Body of pancreas (tissue), 4 donors: ENCODE results near the gene GCNA. TPM values are rescaled to one million over a fixed set of nuclear protein-coding genes. Genes with fewer than 3 reads are reported as not detected.
"Not testable (repeated sequence)": the region's sequence is repeated elsewhere in the genome, so short reads cannot be mapped to it uniquely, and the experiment has no call there.

ENCODE experiments used
- ATAC-seq: fragments of 150-250 bp; one replicate; pipeline ENCODE4 v1.9.1; 2016
- DNase-seq, 4 donors: peaks; one replicate each; pipeline ENCODE4 v3.0.0-alpha.2; 2019
- H3K27ac ChIP-seq, 4 donors: fragments of 200-600 bp; sonication (generic); 1 replicate in 3 of 4; 2 replicates in 1 of 4; pipeline versions ENCODE4 v1.5.1 to v1.6.1; 2016 to 2019; ENCODE audit warnings: mild to moderate bottlenecking in 1 of 4, mixed read lengths in 1 of 4, moderate library complexity in 1 of 4
- H3K27me3 ChIP-seq, 2 donors: fragments of 200-600 bp; sonication (generic); one replicate each; pipeline ENCODE4 v1.6.0; 2016; ENCODE audit warnings: mild to moderate bottlenecking in 1 of 2
- H3K36me3 ChIP-seq, 2 donors: fragments of 200-600 bp; sonication (generic); replicated peaks in 1 of 2; 2 replicates each; pipeline ENCODE4 v1.5.1; 2016; ENCODE audit warnings: low read depth in 2 of 2; ENCODE audit not compliant: insufficient read depth in 1 of 2
- H3K4me1 ChIP-seq: fragments of 200-600 bp; sonication (generic); one replicate; pipeline ENCODE4 v1.6.0; 2016
- H3K4me3 ChIP-seq, 2 donors: fragments of 200-600 bp; sonication (generic); 1 replicate in 1 of 2; 2 replicates in 1 of 2; pipeline ENCODE4 v1.5.1; 2016 to 2019
- H3K9me3 ChIP-seq, 3 donors: fragments of 200-600 bp; sonication (generic); 1 replicate in 2 of 3; 2 replicates in 1 of 3; pipeline ENCODE4 v1.5.1; 2016
- POLR2A ChIP-seq, 3 donors: fragments of 450-650 bp; IDR thresholded peaks; one replicate each; pipeline ENCODE4 v1.6.1; 2016; ENCODE audit warnings: antibody characterized with exemption in 3 of 3, mild to moderate bottlenecking in 2 of 3
- WGBS, 2 donors: methylation state at CpG; one replicate each; pipeline ENCODE4 v1.1.5; 2017; 5-methylcytosine and 5-hydroxymethylcytosine counted together
- intact Hi-C: fragments of 100-400 bp; cut with DNase I; formaldehyde crosslinking; loops from one replicate; pipeline ENCODE4 v1.15.1; 2023
- total RNA-seq, 2 donors: library from RNA; depleted of rRNA; stranded (reverse); fragments of >200 nt; gene quantifications; one replicate each; pipeline ENCODE4 v1.1.0, GENCODE V29; 2016
- TF ChIP-seq, protein P1 (sequence below), 7 experiments: fragments of 450-650 bp in 4 of 7; fragments of 200-600 bp in 3 of 7; sonication (generic) in 3 of 7; IDR thresholded peaks; one replicate each; pipeline ENCODE4 v1.5.1; 2016 to 2019; ENCODE audit warnings: antibody characterized with exemption in 7 of 7

The GCNA gene
- total RNA-seq, 2 donors from 2014 or later, result 3.6 to 6.9 TPM

DNA sequence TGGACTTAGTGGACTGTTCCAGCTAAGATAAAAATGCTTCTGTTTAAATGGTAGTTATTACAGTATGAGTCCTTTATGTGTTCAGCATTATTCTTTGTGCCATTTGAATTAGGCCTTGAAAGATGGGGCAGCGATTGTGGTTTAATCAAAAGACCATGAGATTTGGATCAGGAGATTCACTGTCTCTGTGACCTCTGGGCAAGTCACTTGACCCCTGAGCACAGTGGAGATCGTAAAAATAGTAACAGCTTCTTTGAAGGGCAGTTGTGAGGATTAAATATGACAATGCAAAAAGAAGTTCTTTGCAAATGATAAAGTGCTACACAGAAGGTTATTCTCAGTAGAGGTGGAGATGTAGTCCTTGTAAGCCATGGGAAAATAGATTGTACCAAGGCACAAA, 29.3 kb downstream of the GCNA start:
- Histone ChIP-seq H3K9me3 (no peaks in the 10 kb centered on the region), H3K27ac (no peak overlapping the region), H3K36me3 (peaks cover 0 to 6% of the 10 kb centered on the region in 2 donors), H3K27me3 (no peaks in the 10 kb centered on the region), H3K4me1 (no peaks in the 10 kb centered on the region), H3K4me3 (no peak overlapping the region)
- intact Hi-C loops, result no loop called here
- TF ChIP-seq, protein P1, sequence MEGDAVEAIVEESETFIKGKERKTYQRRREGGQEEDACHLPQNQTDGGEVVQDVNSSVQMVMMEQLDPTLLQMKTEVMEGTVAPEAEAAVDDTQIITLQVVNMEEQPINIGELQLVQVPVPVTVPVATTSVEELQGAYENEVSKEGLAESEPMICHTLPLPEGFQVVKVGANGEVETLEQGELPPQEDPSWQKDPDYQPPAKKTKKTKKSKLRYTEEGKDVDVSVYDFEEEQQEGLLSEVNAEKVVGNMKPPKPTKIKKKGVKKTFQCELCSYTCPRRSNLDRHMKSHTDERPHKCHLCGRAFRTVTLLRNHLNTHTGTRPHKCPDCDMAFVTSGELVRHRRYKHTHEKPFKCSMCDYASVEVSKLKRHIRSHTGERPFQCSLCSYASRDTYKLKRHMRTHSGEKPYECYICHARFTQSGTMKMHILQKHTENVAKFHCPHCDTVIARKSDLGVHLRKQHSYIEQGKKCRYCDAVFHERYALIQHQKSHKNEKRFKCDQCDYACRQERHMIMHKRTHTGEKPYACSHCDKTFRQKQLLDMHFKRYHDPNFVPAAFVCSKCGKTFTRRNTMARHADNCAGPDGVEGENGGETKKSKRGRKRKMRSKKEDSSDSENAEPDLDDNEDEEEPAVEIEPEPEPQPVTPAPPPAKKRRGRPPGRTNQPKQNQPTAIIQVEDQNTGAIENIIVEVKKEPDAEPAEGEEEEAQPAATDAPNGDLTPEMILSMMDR (IDR thresholded peaks at IDR 0.05), result no peak
- no peak for TF ChIP-seq POLR2A (IDR thresholded peaks at IDR 0.05)
- 71 to 94% methylated on average over 2 of the region's 2 CpGs for WGBS, 2 donors
- ATAC-seq (no peak), DNase-seq (no peak)

DNA sequence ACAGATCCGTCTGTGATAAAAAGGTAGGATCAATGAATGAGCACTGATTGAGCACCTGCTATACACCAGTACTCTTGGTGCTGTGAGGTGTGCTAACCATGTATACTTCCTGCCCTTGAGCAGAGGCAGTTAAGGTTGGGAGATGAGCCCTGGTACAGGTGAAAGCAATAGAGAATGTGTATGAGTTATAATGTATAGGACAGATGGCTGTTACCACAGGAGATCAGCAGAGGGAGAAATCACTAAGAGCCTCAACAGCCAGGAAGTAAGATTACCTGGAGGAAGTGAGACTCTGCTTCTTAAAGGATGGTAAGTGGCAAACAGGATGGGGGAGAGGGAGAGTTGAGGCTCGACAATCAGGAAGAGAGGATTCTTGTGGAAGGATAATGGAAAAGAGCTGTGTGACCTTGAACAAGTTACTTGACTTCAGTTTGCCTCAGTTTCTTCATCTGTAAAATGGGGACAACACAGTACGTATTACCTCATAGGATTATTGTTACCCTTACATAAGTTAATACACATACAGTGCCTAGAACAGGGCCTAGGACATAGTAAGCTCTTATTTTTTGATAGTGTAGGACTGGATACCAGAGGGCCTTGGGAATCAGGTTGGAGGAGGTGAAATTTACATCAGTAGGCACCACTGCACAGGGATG, 31.0 kb downstream of the GCNA start:
- no peak overlapping the region for H3K27ac ChIP-seq
- H3K27me3 ChIP-seq, result no peaks in the 10 kb centered on the region
- H3K36me3 ChIP-seq, result peaks cover 0 to 6% of the 10 kb centered on the region in 2 donors
- TF ChIP-seq, protein P1 (IDR thresholded peaks at IDR 0.05), result no peak
- TF ChIP-seq POLR2A (IDR thresholded peaks at IDR 0.05), result no peak
- H3K9me3 ChIP-seq, result no peaks in the 10 kb centered on the region
- ATAC-seq, result no peak
- no peaks in the 10 kb centered on the region for H3K4me1 ChIP-seq
- DNase-seq, result no peak
- H3K4me3 ChIP-seq, result no peak overlapping the region
- intact Hi-C loops, result no loop called here
- WGBS, 2 donors, result 90 to 94% methylated on average over 3 of the region's 3 CpGs

DNA sequence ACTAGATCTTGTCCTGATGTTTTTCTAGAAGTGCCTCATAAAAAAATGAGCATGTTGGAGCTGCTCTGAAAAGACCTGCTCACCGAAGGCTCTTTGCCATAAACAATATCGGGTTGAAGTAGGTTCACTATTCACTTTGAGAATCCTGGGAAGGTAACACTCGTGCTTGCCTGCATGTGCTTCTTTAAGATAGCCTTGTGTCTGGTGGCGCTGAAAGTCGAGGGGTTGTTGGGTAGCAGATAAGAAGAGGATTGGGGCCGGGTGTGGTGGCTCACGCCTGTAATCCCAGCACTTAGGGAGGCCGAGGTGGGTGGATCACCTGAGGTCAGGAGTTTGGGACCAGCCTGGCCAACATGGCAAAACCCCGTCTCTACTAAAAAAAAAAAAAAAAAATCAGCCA, 33.5 kb downstream of the GCNA start:
- ATAC-seq, result not testable (repeated sequence)

DNA sequence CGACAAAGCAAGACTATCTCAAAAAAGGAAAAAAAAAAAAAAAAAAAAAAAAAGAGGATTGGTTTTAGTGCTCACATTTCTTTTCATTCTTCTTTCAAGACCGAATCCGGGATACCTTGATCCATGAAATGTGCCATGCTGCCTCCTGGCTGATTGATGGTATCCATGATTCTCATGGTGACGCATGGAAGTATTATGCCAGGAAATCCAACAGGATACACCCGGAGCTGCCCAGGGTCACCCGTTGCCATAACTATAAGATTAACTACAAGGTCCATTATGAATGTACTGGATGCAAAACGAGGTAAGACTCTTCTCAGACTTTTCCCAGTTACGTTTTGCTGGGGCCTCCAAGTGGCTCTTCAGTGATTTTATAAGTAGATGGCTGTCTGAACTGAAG, 34.0 kb downstream of the GCNA start:
- ATAC-seq (no peak), DNase-seq (no peak)
- H3K36me3 ChIP-seq, result peaks cover 0 to 4% of the 10 kb centered on the region in 2 donors
- no peaks in the 10 kb centered on the region for H3K4me1 ChIP-seq
- H3K9me3 ChIP-seq, result no peaks in the 10 kb centered on the region
- TF ChIP-seq, protein P1 (IDR thresholded peaks at IDR 0.05), result no peak
- TF ChIP-seq POLR2A (IDR thresholded peaks at IDR 0.05), result no peak
- H3K27me3 ChIP-seq, result no peaks in the 10 kb centered on the region
- intact Hi-C loops, result no loop called here
- 77 to 87% methylated on average over 7 to 8 of the region's 8 CpGs for WGBS, 2 donors
- no peak overlapping the region for H3K4me3 ChIP-seq
- H3K27ac ChIP-seq, result no peak overlapping the region

More for the DNA sequence above, 33.5 kb downstream of the GCNA start:
- H3K4me1 ChIP-seq, H3K27ac ChIP-seq, H3K36me3 ChIP-seq, H3K4me3 ChIP-seq, intact Hi-C loops, DNase-seq, H3K9me3 ChIP-seq, H3K27me3 ChIP-seq: not testable (repeated sequence)
- 88 to 96% methylated on average over 1 to 8 of the region's 9 CpGs for WGBS, 2 donors

DNA sequence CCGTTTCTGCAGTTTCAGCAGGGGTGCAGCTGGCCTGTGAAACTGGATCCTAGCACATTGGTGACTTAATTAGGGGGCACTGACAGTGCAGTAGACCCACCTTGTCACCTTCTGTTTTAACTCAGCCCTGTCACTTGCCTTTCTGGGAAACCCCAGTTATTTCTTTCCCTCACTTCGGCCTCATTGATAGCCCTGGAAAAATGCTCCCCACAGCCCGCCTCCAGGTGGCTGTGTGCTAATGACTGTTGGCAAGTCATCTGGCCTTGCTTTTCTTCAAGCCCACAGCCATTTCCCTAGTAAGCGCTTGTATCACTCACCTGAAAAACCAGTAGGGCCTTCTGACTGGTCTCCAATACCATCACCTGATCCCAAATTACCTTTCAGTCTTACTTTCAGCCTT, 36.8 kb downstream of the GCNA start:
- Histone ChIP-seq H3K27me3 (no peaks in the 10 kb centered on the region), H3K4me1 (no peaks in the 10 kb centered on the region), H3K4me3 (no peak overlapping the region), H3K27ac (no peak overlapping the region), H3K36me3 (peaks cover 0 to 4% of the 10 kb centered on the region in 2 donors), H3K9me3 (no peaks in the 10 kb centered on the region)
- intact Hi-C loops, result no loop called here
- 95 to 96% methylated on average over 4 of the region's 4 CpGs for WGBS, 2 donors
- TF ChIP-seq POLR2A (IDR thresholded peaks at IDR 0.05), result no peak
- TF ChIP-seq, protein P1 (IDR thresholded peaks at IDR 0.05), result no peak
- no peak for ATAC-seq
- no peak for DNase-seq
